GM18909 (cell line): ENCODE data around the gene ADAMTS7.
"Not testable (repeated sequence)": the region's sequence is repeated elsewhere in the genome, so short reads cannot be mapped to it uniquely, and the experiment has no call there.

Experiments
- ATAC-seq: cut with Tn5 transposase; IDR thresholded peaks from one replicate; pipeline ENCODE4 v1.9.1; 2021; ENCODE audit warnings: mild to moderate bottlenecking; ENCODE audit not compliant: unreplicated experiment, poor library complexity

ADAMTS7 gene

GRCh38 chr15:78732634-78733033, 78.6 kb downstream of the ADAMTS7 start:
- ATAC-seq, result no peak

DNA sequence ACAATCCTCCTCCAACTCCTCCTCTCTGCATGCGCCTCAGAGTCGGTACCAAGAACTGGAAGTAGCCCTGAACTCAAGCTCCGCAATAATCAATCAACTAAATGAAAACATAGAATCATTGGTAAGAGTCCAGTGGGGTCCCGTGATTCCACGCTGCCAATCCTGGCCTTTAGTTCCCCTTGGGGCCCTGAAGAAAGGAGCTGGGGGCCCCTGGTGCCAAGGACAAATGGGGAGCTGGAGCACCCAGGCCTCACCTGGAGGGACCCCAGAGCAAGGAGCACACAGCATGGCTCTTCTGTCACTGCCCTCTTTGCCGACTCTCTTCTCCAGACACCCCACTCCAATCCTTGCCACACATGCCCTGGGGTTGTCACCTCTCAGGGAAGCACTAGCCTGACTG, 80.3 kb downstream of the ADAMTS7 start:
- ATAC-seq, result no peak

DNA sequence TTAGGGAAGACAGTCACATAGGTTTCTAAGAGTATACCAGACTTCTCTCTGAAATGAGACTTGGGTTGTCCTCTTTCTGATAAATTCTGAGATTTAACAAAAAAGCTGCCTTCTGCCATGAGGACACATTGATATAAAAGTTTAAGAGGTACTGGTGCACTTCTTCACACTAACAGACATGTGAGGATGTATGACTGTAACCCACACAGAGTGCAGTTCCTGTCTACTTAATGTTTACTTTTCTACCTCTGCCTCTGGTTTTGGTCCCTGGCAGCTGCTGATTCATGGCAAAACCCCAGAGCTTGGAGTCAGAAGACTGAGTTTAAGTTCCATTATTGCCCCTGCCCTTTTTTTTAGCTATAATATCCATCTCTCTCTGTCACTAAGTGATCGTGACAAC, 82.8 kb downstream of the ADAMTS7 start:
- not testable (repeated sequence) for ATAC-seq

GRCh38 chr15:78727561-78727960, 83.7 kb downstream of the ADAMTS7 start:
- no peak for ATAC-seq

DNA sequence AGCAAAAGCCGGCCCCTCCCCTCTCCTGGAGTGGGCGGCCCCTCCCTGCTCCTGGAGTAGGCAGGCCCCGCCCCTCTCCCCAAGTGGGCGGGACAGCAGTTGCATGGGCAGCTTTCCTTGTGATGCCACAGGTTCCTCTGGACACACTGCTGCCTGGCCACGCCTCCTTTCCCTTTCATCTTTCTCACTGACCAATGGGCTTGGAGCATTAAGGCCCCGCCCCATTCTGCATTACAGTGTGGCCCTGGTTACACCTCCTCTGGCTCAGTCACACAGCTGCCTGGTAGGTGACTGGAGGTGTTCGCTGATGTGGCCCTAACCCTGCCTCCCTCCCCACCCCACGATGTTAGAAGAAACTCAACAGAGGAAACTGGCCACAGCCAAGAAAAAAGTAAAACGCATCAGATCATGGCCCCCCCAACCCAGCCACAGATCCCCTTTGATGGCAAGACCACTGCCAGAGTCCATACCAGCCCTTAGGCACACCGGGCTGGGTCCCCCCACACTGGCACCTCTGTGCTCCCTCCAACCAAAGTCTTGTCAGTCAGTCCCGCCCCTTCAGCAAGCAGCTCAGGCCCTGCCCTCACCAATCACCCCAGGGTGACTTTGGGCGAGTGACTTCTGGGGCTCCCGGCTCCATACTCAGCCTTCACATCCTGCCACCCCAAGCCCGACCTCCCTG, 84.3 kb downstream of the ADAMTS7 start:
- no peak for ATAC-seq

GRCh38 chr15:78719819-78720450, 91.3 kb downstream of the ADAMTS7 start:
- not testable (repeated sequence) for ATAC-seq

DNA sequence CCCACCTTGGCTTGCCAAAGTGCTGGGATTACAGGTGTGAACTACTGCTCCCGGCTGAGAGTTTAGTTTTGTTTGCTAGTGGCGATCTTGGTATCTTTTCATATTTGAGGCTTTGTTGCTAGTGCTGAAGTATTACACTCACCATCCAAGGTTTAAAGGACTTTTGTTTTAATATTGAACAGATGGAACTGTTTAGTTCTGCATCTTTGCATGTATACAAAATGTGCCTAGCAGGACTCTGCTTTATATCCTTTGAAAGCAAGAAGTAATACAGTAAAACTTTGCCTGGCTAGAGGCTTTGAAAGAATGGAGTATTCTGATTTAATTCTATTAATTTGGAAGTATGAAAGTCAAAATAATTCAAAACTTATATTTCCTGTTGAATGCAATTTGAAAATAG, 92.4 kb downstream of the ADAMTS7 start:
- ATAC-seq, result no peak

GRCh38 chr15:78717956-78718656, 93.2 kb downstream of the ADAMTS7 start:
- no peak for ATAC-seq

GRCh38 chr15:78716651-78717050, 94.6 kb downstream of the ADAMTS7 start:
- ATAC-seq, result no peak

DNA sequence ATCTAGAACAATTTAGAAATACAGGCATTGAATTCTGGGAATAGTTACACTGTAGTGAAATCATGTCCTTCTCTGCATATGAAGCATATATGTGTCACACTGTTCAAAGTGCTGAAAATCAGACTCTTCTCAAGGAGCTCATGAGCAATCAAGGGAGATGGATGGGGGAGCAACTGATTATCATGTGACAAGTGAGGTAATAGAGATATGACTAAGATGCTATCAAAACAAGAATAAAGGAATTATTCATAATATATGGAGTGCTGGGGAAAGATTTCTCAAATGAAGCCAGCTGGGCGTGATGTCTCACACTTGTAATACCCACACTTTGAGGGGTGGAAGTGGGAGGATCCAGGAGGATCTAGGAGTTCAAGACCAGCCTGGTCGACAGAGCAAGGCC, 95.3 kb downstream of the ADAMTS7 start:
- ATAC-seq, result no peak

- ATAC-seq, result no peak
Measured at GRCh38 chr15:78715434-78715833, 95.8 kb downstream of the ADAMTS7 start.

DNA sequence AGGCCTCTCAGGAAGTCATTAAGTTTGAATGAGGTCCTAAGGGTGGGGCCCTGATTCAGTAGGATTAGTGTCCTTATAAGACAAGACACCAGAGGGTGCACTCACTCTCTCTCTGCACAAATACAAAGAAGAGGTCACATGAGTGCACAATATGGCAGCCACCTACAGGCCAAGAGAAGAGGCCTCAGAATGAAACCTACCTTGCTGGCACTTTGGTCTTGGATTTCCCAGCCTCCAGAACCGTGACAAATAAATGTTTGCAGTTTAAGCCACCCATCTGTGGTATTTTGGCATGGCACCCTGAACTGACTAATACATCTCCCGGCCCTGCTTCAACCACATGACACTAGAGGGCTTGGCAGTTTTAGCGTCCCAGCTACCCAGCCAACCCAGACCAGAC, 96.4 kb downstream of the ADAMTS7 start:
- ATAC-seq, result no peak

DNA sequence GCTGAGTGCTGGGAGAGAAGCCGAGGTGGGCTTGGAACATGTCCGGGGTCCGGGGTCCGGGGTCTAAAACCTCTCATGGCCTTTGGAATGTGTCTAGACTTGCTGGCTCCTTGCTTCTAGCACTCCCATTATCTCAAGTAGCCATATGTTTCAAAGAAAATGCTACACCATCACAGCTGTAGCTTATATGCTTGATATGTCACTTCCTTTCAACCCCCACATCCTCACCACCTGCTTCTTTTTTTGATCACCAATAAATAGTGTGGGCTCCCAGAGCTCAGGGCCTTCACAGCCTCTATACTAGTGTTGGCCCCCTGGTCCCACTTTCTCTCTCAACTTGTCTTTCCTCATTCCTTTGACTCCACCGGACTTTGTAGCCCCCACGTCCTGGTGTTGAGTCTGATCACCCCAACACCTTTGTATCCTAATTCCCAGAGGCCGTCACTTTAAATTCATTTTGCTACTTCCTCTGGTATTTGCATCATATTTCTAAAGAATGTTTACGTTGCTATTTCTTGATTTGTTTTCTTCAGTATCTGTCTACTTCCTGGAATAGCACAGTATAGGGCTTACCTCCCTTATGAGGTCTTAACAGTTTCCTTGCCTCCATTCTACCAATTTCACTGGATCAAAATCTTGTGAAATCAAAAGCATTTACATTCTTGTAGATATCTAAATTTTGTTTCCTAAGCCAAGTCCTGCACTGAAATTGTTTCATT, 98.3 kb downstream of the ADAMTS7 start:
- no peak for ATAC-seq

DNA sequence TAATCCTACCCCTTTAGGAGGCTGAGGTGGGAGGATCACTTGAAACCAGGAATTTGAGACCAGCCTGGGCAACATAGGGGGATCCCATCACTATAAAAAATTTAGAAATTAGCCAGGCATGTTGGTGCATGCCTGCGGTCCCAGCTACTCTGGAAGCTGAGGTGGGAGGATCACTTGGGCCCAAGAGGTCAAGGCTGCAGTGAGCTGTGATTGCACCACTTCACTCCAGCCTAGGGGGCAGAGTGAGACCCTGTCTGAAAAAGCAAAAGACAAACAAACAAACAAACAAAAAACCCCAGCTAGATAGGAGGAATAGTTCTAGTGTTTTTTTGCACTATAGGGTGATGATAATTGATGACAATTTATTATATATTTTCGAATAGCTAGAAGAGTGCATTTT, 99.6 kb downstream of the ADAMTS7 start:
- no peak for ATAC-seq

- peak; percentile 57 for ATAC-seq
Measured at GRCh38 chr15:78709263-78709882, 101.9 kb downstream of the ADAMTS7 start.
